GM23338 (cell line): ENCODE data around the gene RSPRY1.

Source experiments
- ETS1 ChIP-seq: IDR thresholded peaks from 2 replicates; pipeline ENCODE4 v1.6.1; 2016; ENCODE audit warnings: antibody characterized with exemption
- EZH2 ChIP-seq: fragments of 200-600 bp; sonication (generic); IDR thresholded peaks from one replicate; pipeline ENCODE4 v1.8.0; 2017; ENCODE audit warnings: antibody characterized with exemption, mild to moderate bottlenecking, low read depth; ENCODE audit not compliant: unreplicated experiment
- POLR2AphosphoS5 ChIP-seq: IDR thresholded peaks from 2 replicates; pipeline ENCODE4 v1.6.1; 2016; ENCODE audit warnings: antibody characterized with exemption, low read depth
- TF ChIP-seq, protein P1 (sequence below), 2 experiments: fragments of 200-600 bp in 1 of 2; sonication (generic) in 1 of 2; conservative IDR thresholded peaks; 2 replicates each; pipeline versions ENCODE4 v1.5.1 to v1.6.1; 2016 to 2017; ENCODE audit warnings: antibody characterized with exemption in 2 of 2, low read depth in 2 of 2, mild to moderate bottlenecking in 2 of 2, moderate library complexity in 1 of 2

DNA sequence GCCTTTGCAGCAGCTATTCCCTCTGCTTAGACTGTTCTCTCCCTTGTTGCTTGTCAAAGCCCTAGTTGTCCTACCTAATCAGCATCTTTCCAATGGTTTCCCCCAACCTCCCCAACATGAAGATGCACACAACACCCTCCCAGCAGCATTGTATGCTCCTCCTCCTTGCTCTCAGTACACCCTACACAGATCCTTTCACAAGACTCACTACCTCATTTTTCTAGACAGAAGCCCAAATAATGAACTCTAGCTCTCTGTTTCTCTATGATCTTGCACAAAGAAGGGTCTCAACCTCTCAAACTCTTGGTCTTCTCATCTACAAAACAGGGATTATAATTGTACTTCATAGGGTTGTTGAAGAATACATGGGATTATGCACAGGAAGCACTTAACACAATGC is 19.7 kb upstream of the RSPRY1 start:
- TF ChIP-seq EZH2 = no peak
- no peak for TF ChIP-seq ETS1
- TF ChIP-seq, protein P1, sequence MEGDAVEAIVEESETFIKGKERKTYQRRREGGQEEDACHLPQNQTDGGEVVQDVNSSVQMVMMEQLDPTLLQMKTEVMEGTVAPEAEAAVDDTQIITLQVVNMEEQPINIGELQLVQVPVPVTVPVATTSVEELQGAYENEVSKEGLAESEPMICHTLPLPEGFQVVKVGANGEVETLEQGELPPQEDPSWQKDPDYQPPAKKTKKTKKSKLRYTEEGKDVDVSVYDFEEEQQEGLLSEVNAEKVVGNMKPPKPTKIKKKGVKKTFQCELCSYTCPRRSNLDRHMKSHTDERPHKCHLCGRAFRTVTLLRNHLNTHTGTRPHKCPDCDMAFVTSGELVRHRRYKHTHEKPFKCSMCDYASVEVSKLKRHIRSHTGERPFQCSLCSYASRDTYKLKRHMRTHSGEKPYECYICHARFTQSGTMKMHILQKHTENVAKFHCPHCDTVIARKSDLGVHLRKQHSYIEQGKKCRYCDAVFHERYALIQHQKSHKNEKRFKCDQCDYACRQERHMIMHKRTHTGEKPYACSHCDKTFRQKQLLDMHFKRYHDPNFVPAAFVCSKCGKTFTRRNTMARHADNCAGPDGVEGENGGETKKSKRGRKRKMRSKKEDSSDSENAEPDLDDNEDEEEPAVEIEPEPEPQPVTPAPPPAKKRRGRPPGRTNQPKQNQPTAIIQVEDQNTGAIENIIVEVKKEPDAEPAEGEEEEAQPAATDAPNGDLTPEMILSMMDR (conservative IDR thresholded peaks at IDR 0.05; ENCODE audit: low read depth in 2 of 2) = no peak
- no peak for TF ChIP-seq POLR2AphosphoS5
